Hematopoietic multipotent progenitor cell (in vitro differentiated cells): ENCODE data around the gene LZTR1. TPM values are rescaled to one million over a fixed set of nuclear protein-coding genes. Genes with fewer than 3 reads are reported as not detected.
A peak's percentile ranks its signal among the peaks of the same experiment; 100 is the strongest.

Experiments
- DNase-seq, 3 donors: peaks; one replicate each; pipeline ENCODE4 v3.0.0-alpha.2; 2011 to 2015; ENCODE audit warnings: low read depth in 2 of 3, low spot score in 2 of 3
- total RNA-seq: library from RNA; depleted of rRNA; stranded (reverse); fragments of >200 nt; gene quantifications from one replicate; pipeline ENCODE4 v1.2.3, GENCODE V29; 2012

The LZTR1 gene
- total RNA-seq, 1 donor = 72.2 TPM

GRCh38 chr22:21012446-21013407 lies 30.6 kb downstream of the LZTR1 start:
- no peak for DNase-seq

- no peak for DNase-seq
These were observed 31.6 kb downstream of the LZTR1 start for GRCh38 chr22:21013657-21014201.

- peak; percentile 64 to 92 (median 90) for DNase-seq
These were observed 32.2 kb downstream of the LZTR1 start for GRCh38 chr22:21014202-21014725.

- DNase-seq = peak in 1 of 3 donors; percentile 22
These were observed 32.8 kb downstream of the LZTR1 start, which contains the start of gene P2RX6 for GRCh38 chr22:21014726-21015465. Gene P2RX6, plus strand, starts transcription at chr22:21015165. Its CDS starts 10 bp downstream, at chr22:21015175.

- no peak for DNase-seq
These were observed 33.4 kb downstream of the LZTR1 start for GRCh38 chr22:21015466-21016006.

- no peak for DNase-seq
These were observed 34.7 kb downstream of the LZTR1 start for GRCh38 chr22:21016644-21017420.

- no peak for DNase-seq
These were observed 36.2 kb downstream of the LZTR1 start for GRCh38 chr22:21018314-21018713.

GRCh38 chr22:21020802-21021429 lies 38.8 kb downstream of the LZTR1 start:
- peak in 1 of 3 donors; percentile 59 for DNase-seq

GRCh38 chr22:21022507-21022906 lies 40.4 kb downstream of the LZTR1 start:
- no peak for DNase-seq

- no peak for DNase-seq
These were observed 41.0 kb downstream of the LZTR1 start for GRCh38 chr22:21022955-21023614.

GRCh38 chr22:21025266-21025665 lies 43.2 kb downstream of the LZTR1 start:
- no peak for DNase-seq

GRCh38 chr22:21025763-21026755 lies 44.0 kb downstream of the LZTR1 start:
- DNase-seq = no peak

- no peak for DNase-seq
These were observed 44.9 kb downstream of the LZTR1 start for GRCh38 chr22:21026783-21027692.

GRCh38 chr22:21028277-21029251 lies 46.5 kb downstream of the LZTR1 start:
- DNase-seq = no peak

- DNase-seq = no peak
These were observed 47.5 kb downstream of the LZTR1 start for GRCh38 chr22:21029486-21030025.
